ENCODE results near the gene POFUT1. TPM values are rescaled to one million over a fixed set of nuclear protein-coding genes. Genes with fewer than 3 reads are reported as not detected.
"Not testable (repeated sequence)": the region's sequence is repeated elsewhere in the genome, so short reads cannot be mapped to it uniquely, and the experiment has no call there.

The POFUT1 gene
- total RNA-seq, 1 donor from 2014 or later: 24.0 TPM

GRCh38 chr20:32189691-32190615, 17.7 kb upstream of the POFUT1 start:
- Mint-ChIP-seq H3K4me3 (peak overlapping the region; percentile 73), H3K27me3 (peaks cover 4% of the 10 kb centered on the region), H3K4me1 (peaks cover 16% of the 10 kb centered on the region), H3K9me3 (no peaks in the 10 kb centered on the region), H3K36me3 (ENCODE audit: low read depth) (peaks cover 19% of the 10 kb centered on the region), H3K27ac (no peak overlapping the region)
- ATAC-seq (ENCODE audit: low read depth) (peak; percentile 45), DNase-seq (no peak)
- CTCF ChIA-PET: no interaction called here
- intact Hi-C loops (cut with micrococcal nuclease): no loop called here
- no peak for TF ChIP-seq CTCF (IDR thresholded peaks at IDR 0.05)
- POLR2A ChIA-PET: interaction anchor here (0.5 kb wide), 1 partner anchor 33 kb away, joined by 6 read pairs; no protein-coding TSS in a partner anchor

GRCh38 chr20:32190616-32191415, 16.9 kb upstream of the POFUT1 start:
- CTCF ChIA-PET: no interaction called here
- Mint-ChIP-seq H3K27ac (no peak overlapping the region), H3K27me3 (peaks cover 4% of the 10 kb centered on the region)

GRCh38 chr20:32191422-32191821, 16.3 kb upstream of the POFUT1 start:
- DNase-seq: no peak
- Mint-ChIP-seq H3K9me3 (no peaks in the 10 kb centered on the region), H3K27ac (no peak overlapping the region), H3K4me1 (peaks cover 16% of the 10 kb centered on the region), H3K27me3 (peaks cover 4% of the 10 kb centered on the region), H3K36me3 (ENCODE audit: low read depth) (peaks cover 34% of the 10 kb centered on the region), H3K4me3 (no peak overlapping the region)
- no peak for TF ChIP-seq CTCF (IDR thresholded peaks at IDR 0.05)
- POLR2A ChIA-PET: no interaction called here
- no peak for ATAC-seq (ENCODE audit: low read depth)
- intact Hi-C loops (cut with micrococcal nuclease): no loop called here
- CTCF ChIA-PET: no interaction called here

More at GRCh38 chr20:32190616-32191415, 16.9 kb upstream of the POFUT1 start:
- peak; percentile 21 for ATAC-seq (ENCODE audit: low read depth)
- peaks cover 28% of the 10 kb centered on the region for H3K36me3 Mint-ChIP-seq (ENCODE audit: low read depth)
- DNase-seq: no peak
- POLR2A ChIA-PET: no interaction called here
- intact Hi-C loops (cut with micrococcal nuclease): no loop called here
- no peak for TF ChIP-seq CTCF (IDR thresholded peaks at IDR 0.05)
- H3K4me1 Mint-ChIP-seq: peaks cover 16% of the 10 kb centered on the region
- H3K4me3 Mint-ChIP-seq: peak overlapping the region; percentile 73
- H3K9me3 Mint-ChIP-seq: no peaks in the 10 kb centered on the region

GRCh38 chr20:32191873-32192272, 15.8 kb upstream of the POFUT1 start:
- Mint-ChIP-seq H3K36me3 (ENCODE audit: low read depth) (peaks cover 38% of the 10 kb centered on the region), H3K9me3 (no peaks in the 10 kb centered on the region), H3K4me1 (peaks cover 16% of the 10 kb centered on the region), H3K27ac (no peak overlapping the region), H3K4me3 (no peak overlapping the region), H3K27me3 (peaks cover 4% of the 10 kb centered on the region)
- ChIA-PET POLR2A (no interaction called here), CTCF (no interaction called here)
- no peak for TF ChIP-seq CTCF (IDR thresholded peaks at IDR 0.05)
- DNase-seq (no peak), ATAC-seq (ENCODE audit: low read depth) (no peak)
- intact Hi-C loops (cut with micrococcal nuclease): no loop called here

- Mint-ChIP-seq H3K36me3 (ENCODE audit: low read depth) (peaks cover 46% of the 10 kb centered on the region), H3K27ac (no peak overlapping the region), H3K4me1 (peaks cover 16% of the 10 kb centered on the region), H3K9me3 (no peaks in the 10 kb centered on the region), H3K4me3 (no peak overlapping the region), H3K27me3 (peaks cover 4% of the 10 kb centered on the region)
- ChIA-PET POLR2A (no interaction called here), CTCF (no interaction called here)
- TF ChIP-seq CTCF (IDR thresholded peaks at IDR 0.05): no peak
- ATAC-seq (ENCODE audit: low read depth) (no peak), DNase-seq (no peak)
- intact Hi-C loops (cut with micrococcal nuclease): no loop called here
Observed at GRCh38 chr20:32192698-32193097, 15.0 kb upstream of the POFUT1 start.

- H3K4me3 Mint-ChIP-seq; CTCF ChIA-PET; H3K27ac Mint-ChIP-seq; H3K9me3 Mint-ChIP-seq; H3K27me3 Mint-ChIP-seq; intact Hi-C loops (cut with micrococcal nuclease); ATAC-seq (ENCODE audit: low read depth); DNase-seq: not testable (repeated sequence)
- H3K36me3 Mint-ChIP-seq (ENCODE audit: low read depth): peaks cover 49% of the 10 kb centered on the region
- peaks cover 16% of the 10 kb centered on the region for H3K4me1 Mint-ChIP-seq
- POLR2A ChIA-PET: interaction anchor here (0.6 kb wide), 1 partner anchor 38 kb away, joined by 3 read pairs; no protein-coding TSS in a partner anchor
Observed at GRCh38 chr20:32193336-32193735, 14.3 kb upstream of the POFUT1 start.

Measured in activated B cell treated with CpG ODN at 0.5 μM for 24 hours (primary cell).